Measurements from ENCODE around the gene PRR9.
"Not testable (repeated sequence)": the region's sequence is repeated elsewhere in the genome, so short reads cannot be mapped to it uniquely, and the experiment has no call there.

The PRR9 gene

DNA sequence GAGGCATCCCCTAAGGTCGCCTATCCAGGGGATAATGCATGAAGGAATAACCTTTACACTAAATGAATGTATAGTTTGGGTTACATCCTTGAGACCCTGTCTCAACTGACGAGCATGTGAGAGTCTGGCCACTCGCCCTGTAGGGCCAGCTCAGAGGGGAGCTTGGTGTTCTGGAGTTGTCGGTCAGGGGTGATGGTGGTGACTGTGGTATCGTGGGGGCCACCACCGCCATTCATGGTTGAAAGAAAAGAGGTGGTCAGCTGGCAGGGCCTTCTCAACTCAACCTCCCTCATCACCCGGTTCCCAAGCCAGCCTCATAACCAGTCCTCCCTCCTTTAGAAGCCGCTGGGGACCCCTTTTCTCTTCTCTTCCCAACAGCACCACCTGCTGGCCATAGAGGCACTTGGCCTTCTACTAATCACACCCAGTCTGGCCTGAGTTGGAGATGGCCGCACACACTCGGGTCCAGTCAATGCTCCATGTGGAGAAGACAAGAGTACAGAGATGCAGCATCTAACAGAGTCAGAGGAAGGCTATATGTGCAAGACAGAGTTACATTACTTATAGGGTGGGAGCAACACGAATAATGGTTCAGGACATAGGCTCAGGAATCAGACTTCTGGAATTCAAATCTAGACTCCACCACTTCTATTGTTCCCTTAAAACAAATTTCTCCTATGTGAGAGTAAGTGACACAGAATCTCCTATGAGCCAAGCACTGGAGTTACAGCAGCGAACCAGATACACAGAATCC lies 11.9 kb downstream of the PRR9 start:
- in situ Hi-C loops (cut with MboI; ENCODE audit: low sequenced_read_pairs), result not testable (repeated sequence)

DNA sequence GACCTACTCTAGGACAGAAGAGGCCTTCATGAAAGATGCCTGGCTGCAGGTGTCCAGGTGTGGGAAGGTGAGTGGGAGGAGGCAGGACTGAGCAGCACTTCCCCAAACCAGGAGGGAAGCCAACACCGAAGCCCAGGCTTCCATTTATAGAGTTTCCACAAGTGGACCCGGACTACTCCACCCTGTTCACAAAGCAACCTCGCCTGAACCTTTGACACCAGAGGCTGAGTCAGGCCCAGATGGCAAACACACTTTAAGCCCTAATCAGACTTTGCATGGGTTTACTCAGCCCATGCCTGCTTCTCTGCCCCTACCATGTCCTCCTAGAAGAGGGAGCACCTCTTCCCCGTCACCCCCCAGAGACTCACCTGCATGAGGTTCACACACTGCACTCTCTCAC lies 14.0 kb downstream of the PRR9 start:
- in situ Hi-C loops (cut with MboI; ENCODE audit: low sequenced_read_pairs), result no loop called here

DNA sequence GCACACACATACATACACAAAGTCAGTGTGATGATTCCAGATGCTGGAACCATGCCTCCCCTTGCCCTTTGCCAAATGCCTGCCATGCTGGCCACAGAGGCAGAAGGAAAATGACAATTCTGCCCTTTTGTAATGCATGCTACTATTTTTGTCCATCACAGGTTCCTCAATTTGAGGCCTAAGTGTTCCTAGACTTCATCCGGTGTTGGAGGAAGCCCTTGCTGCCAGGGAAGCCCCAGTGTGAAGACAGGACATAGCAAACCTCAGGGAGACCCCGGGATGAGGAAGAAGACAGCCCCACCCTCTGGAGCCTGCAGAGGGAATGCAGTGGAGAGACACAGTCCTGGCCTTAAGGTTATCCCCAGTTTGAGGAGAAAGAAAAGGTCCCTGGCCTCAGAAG lies 14.4 kb downstream of the PRR9 start:
- in situ Hi-C loops (cut with MboI; ENCODE audit: low sequenced_read_pairs), result no loop called here

DNA sequence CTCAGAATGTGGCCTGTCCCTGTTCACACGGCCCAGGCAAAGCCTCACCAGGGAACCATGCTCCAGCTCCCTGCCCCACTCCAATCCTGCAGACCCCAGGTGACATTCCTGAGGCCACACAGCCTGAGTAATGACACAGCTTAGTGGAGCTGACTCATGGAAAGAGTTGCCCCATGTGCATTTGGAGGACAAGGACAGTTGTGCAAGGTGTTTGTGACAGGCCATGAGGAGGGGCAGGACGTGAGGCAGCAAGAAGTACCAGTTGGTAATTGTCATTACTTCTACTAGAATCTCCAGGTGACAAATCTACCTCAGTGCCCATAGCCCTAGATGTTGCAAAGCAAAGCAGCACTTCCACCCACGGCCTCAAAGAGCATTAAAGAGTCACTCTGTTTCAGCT lies 15.2 kb downstream of the PRR9 start:
- in situ Hi-C loops (cut with MboI; ENCODE audit: low sequenced_read_pairs), result no loop called here

DNA sequence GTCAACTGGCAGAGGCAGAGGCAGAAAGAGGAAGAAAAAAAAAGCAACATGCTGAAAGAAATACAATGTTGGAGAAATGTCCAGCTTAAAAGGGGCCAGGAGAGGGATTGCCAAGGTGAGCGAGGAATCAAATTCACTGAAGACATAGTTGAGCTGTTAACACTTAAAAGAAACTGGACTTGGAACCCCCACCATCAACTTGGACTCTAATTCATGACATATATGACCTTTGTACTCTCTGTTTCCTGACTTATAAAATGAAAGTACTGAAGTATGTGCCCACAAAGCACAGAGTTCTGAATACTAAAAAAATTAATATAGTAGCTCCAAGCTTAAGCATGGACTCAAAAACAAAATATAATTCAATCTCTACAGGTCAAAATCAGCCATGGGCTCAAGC lies 16.1 kb downstream of the PRR9 start:
- in situ Hi-C loops (cut with MboI; ENCODE audit: low sequenced_read_pairs), result no loop called here

DNA sequence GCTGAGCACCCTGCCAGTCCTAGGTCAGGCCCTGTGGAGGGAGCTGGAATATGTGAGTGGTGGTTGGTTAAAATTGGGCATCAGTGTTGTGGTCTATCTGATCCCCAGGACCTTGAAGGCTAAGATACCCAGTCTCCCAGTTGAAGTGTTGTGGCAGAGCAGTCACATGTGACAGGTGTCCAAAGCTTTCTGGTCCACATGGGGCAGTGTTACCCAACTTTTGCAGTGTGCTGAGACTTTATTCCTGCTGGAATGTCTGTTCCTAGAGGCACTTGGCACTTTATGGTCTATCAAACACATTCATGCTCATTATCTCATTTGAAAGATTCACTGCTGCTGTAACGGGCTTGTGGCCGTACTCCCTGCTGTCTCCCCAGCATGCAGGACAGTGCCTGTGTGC lies 21.1 kb downstream of the PRR9 start:
- in situ Hi-C loops (cut with MboI; ENCODE audit: low sequenced_read_pairs), result no loop called here

DNA sequence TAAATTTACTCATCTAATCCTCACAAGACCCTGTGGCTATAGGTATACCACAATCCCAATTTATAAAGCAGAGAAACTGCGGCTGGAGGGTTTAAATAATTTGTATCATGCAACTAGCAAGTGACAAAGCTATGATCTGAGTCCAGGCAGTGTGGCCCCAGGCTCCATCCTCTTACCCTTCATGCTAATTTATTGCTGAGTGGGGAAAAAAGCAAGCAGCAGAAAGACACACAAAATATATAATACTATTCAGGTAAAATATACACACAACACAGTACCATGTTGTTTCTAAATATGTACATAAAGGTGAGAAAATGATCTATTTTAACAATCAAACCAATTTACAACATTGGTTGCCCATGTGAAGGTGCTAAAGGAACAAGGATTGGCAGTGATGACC lies 24.8 kb downstream of the PRR9 start:
- in situ Hi-C loops (cut with MboI; ENCODE audit: low sequenced_read_pairs), result no loop called here

DNA sequence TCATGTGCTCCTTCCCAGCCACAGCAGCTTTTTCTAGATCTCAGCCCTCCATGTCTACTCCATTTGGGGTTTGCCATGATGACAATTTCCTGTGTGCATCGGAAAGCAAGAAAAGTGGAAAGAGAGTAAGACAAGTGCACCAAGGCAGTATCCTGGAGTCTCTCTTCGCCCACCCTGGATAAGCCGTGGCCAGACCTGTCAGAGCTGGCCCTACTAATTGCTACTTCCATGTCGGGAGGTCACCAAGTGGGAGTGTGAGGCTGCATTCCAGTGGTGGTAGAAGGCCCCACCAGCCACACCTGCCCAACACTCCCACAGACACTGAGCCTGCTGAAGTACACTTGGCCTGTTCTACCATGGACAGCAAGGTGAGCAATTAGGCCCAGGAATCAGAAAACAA lies 28.1 kb downstream of the PRR9 start:
- in situ Hi-C loops (cut with MboI; ENCODE audit: low sequenced_read_pairs), result no loop called here

DNA sequence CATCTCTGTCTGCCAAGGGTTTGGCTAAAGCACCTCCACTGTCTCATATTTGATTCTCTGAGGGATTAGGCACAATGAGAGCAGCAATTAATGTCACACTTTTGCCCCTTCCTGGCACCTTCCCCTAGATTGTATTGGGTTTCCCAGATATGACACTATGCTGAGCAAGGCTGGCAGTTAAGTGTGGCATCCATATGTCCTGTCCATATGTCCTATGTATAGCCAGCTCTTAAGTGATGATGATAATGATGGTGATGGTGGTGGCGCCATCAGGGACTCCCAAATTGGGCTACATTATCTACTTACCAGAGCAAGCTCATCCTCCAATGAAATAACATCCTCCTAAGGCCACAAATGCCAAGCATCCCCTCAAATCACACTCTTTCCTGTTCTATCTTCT lies 28.6 kb downstream of the PRR9 start:
- in situ Hi-C loops (cut with MboI; ENCODE audit: low sequenced_read_pairs), result no loop called here

DNA sequence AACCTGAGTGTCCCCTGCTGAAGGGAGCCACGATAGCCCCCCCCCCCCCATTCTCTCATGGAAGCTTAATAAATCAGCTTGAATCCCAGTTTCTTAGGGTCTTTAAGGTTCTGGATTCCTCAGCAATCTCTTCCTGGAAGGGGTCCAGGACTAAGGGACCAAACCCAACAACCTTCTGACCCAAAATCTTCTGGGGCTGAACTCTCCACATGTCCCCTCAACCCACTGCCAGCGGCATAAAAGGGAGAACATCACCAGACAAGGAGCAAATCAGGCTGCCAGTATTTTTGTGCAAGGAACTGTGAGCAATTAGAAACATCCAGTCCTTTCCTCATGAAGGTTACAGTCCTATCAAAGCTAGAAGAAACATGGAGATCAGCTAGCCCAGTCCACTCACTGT lies 29.4 kb downstream of the PRR9 start:
- in situ Hi-C loops (cut with MboI; ENCODE audit: low sequenced_read_pairs), result no loop called here

DNA sequence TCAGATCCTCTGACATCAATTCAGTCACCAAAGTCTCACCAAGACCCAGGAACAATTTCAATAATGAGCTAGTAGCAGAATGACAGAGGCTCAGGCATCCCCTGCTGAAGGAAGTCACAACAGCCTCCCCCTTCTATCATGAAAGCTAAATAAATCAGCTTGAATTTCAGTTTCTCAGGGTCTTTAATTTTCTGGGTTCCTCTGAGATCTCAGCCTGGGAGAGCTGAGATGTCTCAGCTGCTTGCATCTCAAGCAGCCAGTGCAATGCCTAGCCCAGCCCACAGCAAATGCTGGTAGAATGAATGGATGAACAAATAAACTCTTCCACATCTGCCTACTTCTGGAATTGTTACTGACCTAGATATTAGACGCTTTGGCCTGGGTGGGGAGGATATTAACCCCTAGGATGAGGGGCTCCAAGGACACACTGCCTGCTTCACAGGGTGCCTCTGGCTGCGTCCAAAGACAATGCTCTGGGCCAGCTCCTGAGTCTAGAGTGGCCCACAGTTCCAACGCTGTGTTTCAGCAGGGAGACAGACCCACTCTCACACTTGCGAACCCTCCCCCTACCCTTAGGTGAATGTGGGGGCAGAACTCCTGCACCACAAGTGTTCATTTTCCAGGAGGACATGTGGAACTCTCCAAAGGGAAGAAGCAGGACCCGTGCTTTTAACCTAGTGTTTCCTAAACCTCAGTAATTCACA lies 30.9 kb downstream of the PRR9 start:
- in situ Hi-C loops (cut with MboI; ENCODE audit: low sequenced_read_pairs), result no loop called here

DNA sequence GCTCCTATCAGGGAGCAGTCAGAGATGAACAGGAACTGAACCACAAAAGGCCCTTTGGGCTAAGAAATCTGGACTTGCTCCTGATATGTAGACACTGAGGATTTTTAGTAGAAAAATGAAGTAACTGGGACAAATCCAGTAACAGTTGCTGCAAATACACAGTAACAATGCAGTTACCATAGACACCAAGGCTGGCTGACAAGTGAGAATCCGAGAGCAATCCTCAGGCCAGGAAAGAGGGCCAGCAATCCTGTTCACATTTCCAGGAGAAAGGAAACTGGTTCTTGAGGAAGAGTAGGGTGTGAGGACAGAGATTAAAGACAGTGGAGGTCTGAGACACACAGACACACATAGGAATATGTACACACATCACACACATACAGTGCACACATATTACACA lies 32.8 kb downstream of the PRR9 start:
- in situ Hi-C loops (cut with MboI; ENCODE audit: low sequenced_read_pairs), result no loop called here

DNA sequence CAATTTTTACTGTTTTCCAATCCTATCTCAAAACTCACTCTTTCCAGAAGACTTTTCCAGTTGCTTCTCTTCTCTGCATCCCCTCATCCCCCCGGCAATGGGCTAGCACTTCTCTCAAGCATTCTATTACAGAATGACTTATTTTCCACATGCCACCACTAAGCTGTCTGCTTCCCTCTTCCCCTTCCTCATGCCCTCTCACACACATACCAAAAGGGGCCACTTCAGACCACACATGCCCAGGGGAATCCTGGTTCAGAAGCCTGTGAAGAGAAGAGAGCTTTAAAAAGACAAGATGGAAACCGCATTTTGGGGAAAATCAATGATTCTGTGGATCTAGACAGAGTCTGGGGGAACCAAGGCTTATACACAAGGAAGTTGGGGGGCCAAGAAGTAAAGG lies 33.7 kb downstream of the PRR9 start:
- in situ Hi-C loops (cut with MboI; ENCODE audit: low sequenced_read_pairs), result no loop called here

DNA sequence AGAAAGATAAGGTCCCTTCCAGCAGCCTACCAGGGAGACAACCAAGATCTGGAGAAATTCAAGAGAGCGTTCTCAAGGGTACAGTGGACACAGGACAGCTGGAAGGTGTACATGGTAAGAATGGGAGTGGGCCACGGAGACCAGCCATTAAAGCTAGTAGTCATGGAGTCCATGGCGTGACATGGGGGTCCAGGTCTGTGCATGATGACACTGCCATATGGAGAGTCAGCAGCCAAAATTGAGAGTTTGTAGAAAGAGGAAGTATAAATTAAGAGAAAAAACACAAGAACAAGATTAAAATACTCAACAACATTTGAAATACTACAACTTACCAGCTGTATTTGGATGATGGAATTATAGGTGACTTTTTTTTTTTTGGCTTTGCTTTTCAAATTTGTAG lies 34.2 kb downstream of the PRR9 start:
- in situ Hi-C loops (cut with MboI; ENCODE audit: low sequenced_read_pairs), result no loop called here

DNA sequence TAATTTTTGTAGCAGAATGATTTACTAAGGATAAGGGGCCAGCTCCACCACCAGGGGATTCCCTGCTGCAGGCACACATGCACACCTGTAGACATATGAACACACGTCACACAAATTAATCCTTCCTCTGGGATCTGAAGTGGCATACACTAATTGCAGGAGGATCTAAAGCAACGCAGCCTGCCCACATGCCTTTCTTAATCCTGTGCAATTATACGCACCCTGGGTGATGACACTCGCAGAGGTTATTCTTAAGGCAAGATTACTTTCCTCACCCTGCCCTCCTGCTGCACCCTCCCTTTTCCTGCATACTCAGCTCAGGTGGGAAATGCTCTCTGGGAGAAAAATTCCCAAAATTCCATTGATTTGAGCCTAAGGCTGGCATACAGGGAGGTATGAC lies 34.6 kb downstream of the PRR9 start:
- in situ Hi-C loops (cut with MboI; ENCODE audit: low sequenced_read_pairs), result no loop called here

DNA sequence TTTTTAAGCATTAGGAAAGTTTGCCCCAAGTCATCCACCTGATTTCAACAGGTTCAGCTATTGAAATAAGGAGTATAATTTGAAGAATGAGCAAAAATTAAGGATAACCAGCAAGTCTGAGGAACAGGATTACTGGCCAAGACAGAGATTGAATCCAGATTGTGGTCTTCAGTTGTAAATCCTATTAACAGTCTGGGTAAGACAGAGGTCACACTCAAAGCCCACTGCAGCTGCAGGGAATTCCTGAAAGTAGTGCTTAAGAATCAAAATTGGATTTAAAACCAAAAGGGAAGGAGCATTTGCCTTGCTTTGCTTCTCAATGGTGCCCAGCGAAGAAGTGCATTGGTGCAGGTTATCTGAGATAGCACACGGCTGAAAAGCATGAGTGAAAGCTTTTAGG lies 35.7 kb downstream of the PRR9 start:
- in situ Hi-C loops (cut with MboI; ENCODE audit: low sequenced_read_pairs), result no loop called here

DNA sequence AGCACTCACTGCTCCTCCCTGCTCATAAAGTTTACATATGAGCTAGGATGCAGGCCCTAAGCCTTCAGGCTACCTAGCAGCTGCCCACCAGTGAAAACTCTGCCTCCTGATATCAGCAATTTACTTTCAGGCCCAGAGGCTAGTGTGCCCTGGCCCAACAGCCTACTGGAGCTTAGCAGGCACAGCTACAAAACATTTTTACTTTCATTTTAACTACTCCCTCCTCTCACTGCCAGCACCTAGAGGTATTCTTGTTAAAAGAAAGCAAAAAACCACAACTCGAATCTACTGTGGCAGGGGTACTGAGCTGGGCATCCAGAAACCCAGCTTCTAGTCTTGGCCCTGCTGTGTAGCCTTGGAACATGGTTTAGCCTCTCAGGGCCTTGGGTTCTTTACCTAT lies 36.3 kb downstream of the PRR9 start:
- in situ Hi-C loops (cut with MboI; ENCODE audit: low sequenced_read_pairs), result no loop called here

DNA sequence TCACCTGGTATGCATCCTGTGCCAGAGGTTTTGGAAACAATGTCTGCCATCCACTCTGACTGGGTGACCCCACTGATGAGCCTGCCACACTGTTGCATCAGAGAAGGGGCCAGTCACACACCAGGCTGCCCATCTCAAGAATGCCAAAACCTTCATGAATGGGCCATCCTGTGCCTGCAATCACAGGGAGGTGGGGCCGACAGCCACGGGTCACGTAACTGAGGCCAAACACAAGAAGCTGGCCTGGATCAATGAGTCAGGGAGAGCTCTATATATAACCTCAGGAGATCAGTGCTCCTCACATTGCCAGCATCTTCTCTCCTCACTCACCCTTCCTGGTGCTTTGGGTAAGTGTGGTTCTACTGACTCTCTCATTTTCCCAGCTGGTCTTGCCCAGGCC lies 42.0 kb downstream of the PRR9 start, which contains the start of gene LORICRIN:
Gene LORICRIN, plus strand, starts transcription at position 301 of the 400 bp plus-strand sequence. CDS start 1,263 bp downstream, outside the sequence.
- in situ Hi-C loops (cut with MboI; ENCODE audit: low sequenced_read_pairs), result no loop called here

DNA sequence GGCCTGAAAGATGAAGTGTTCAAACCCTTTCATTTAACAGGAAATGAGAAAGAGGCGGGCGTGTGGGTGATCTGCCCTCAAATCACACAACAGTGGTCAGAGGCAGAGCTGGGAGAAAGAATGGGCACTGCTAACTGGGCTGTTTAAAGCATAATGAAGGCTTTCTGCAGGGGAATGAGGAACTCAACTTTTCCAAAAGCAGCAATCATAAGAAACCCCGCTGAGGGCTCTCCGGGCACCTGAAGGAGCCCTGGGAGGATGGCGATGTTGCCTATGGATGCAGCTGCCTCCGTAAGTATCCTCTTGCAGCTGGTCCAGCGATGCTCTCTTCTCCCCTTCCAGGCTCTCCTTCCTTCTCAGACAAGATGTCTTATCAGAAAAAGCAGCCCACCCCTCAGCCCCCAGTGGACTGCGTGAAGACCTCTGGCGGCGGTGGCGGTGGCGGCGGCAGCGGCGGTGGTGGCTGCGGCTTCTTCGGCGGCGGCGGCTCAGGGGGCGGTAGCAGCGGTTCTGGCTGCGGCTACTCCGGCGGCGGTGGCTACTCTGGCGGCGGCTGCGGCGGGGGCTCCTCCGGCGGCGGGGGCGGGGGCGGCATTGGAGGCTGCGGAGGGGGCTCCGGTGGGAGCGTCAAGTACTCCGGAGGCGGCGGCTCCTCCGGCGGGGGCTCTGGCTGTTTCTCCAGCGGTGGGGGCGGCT lies 43.3 kb downstream of the PRR9 start:
- in situ Hi-C loops (cut with MboI; ENCODE audit: low sequenced_read_pairs), result no loop called here

DNA sequence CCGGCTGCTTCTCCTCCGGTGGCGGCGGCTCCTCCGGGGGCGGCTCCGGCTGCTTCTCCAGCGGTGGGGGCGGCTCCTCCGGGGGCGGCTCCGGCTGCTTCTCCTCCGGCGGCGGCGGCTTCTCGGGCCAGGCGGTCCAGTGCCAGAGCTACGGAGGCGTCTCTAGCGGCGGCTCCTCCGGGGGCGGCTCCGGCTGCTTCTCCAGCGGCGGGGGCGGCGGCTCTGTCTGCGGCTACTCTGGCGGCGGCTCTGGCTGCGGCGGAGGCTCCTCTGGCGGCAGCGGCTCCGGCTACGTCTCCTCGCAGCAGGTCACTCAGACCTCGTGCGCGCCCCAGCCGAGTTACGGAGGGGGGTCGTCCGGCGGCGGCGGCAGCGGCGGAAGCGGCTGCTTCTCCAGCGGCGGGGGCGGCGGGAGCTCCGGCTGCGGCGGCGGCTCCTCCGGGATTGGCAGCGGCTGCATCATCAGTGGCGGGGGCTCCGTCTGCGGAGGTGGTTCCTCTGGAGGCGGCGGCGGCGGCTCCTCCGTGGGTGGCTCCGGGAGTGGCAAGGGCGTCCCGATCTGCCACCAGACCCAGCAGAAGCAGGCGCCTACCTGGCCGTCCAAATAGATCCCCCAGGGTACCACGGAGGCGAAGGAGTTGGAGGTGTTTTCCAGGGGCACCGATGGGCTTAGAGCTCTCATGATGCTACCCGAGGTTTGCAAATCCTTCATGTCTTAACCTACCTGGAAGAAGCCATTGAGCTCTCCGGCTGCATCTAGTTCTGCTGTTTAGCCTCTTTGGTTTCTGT lies 44.1 kb downstream of the PRR9 start:
- in situ Hi-C loops (cut with MboI; ENCODE audit: low sequenced_read_pairs), result no loop called here

DNA sequence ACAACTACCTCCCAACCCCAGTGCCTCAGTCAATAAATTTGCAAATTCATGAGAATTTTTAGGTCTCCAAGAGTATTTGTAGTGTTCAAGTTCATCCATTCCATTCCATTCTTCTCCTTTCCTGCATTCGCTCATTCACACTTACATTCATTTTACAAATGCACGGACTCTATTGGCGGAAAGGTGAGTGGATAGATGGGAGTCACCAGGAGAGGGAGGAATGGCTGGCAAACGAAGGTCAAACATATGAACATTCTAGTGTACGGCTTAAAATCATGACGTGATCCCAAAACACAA lies 44.6 kb downstream of the PRR9 start:
- in situ Hi-C loops (cut with MboI; ENCODE audit: low sequenced_read_pairs), result no loop called here

All from HL-60/S4 (cell line).